GM19452 (cell line): ENCODE measurements around the gene HTR4.
A peak's percentile ranks its signal among the peaks of the same experiment; 100 is the strongest.
"Not testable (repeated sequence)": the region's sequence is repeated elsewhere in the genome, so short reads cannot be mapped to it uniquely, and the experiment has no call there.

Experiments used
- ATAC-seq: cut with Tn5 transposase; IDR thresholded peaks from one replicate; pipeline ENCODE4 v1.9.1; 2021; ENCODE audit not compliant: unreplicated experiment

Gene HTR4, protein sequence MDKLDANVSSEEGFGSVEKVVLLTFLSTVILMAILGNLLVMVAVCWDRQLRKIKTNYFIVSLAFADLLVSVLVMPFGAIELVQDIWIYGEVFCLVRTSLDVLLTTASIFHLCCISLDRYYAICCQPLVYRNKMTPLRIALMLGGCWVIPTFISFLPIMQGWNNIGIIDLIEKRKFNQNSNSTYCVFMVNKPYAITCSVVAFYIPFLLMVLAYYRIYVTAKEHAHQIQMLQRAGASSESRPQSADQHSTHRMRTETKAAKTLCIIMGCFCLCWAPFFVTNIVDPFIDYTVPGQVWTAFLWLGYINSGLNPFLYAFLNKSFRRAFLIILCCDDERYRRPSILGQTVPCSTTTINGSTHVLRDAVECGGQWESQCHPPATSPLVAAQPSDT

DNA sequence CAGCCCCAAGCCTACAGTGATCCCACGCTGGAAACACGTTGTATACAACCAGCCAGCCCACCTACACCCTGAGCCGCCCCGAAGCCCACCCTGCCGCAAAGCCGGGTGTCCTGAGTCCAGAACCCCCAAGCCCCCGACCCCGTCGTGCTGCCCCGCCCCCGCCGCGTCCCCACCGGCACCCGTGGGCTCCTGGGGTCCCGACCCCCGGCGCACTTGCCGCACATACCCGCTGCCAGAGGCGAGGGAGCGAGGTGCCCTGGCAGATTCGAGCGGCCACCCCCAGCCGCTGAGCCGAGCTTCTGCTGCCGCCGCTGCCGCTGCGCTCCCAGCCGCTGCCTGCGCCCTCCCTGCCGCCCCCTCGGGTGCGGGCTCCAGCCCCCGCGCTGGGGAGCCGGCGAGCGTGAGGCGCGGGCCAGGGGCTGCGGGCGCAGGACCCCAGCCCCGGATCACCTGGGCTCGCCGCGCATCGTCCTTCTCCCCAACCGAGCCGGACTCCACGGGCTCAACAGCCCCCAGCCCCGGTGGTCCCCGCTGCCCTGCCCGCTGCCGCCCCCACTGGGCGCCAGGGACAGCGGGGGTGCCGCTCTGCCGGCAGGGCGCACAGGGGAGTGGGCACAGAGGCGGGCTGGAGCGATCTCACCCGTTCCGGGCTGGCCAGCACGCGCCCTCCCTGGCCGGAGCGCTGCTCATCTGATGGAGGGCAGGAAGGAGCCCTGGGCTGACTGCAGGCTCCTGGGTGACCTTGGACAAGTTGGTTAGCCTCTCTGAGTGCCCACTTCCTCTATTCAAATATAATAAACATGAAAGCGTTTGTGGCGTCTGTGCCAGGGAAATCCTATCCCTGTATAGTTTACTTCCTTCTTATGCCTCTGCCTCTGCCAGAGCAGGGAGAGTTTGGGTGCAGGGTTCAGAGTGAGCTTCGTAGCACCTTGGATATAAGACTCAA is at the start of gene HTR4:
Gene HTR4 (minus strand): TSS at position 692 of the 946 bp plus-strand sequence. CDS start 17,513 bp downstream, outside the sequence.
- no peak for ATAC-seq

DNA sequence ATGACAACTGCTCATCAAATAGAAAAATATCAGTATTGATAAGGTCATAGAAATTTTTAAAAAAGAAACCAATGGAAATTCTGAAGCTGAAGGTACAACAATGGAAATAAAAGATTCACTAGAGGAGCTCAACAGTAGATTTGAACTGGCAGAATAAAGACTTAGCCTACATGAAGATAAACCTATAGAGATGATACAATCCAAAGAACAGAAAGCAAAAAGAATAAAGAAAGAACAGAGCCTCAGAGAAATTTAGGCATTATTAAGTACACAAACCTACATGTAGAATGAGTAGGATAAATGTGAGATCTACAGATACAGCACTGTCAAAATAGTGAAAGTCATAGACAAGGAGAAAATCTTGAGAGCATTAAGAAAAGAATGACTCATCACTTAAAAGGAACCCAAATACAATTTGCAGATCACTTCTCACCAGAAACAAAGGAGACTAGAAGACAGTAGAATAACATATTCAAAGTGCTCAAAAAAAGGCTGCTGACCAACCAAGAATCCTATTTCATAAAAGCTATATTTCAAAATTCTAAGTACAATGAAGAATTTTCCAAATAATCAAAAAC is 47.8 kb upstream of the HTR4 start:
- ATAC-seq: no peak

DNA sequence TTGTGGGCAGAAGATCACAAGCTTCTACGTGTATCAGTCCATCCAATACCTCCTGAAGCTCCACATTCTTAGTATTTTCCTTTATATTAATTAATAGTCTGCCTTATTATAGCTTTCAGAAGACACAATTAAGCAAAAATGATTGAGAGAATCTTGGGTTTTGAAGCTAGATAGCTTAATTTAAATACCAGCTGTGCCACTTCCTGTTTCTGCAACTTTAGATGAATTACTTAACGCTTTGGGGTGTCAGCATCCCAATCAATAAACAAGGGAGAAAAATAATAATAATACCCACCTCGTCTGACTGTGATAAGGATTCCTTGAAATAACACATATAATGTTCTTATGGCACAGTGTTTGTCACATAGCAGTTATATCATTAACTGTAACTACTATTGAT is 44.7 kb upstream of the HTR4 start:
- ATAC-seq: no peak

DNA sequence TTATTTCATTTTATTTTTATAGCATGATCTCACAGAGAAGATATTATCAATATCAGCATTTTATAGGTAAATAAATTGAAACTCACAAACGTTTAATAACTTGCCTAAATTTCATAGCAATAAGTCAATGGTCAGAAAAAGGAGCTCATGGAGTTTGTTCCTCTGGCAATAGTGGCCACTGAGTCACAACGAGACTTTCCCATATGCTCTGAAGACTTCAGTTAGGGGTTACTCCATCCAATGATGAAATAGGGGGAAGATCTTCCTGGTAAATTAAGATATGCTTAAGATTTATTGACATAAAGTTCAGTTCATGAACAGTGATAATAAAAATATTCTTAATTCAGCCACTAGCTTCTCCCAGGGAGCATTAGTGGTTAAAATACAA is 43.5 kb upstream of the HTR4 start:
- ATAC-seq: no peak

GRCh38 chr5:148697180-148697808 is 43.0 kb upstream of the HTR4 start:
- no peak for ATAC-seq

- no peak for ATAC-seq
These were observed 42.1 kb upstream of the HTR4 start for GRCh38 chr5:148696187-148697036.

GRCh38 chr5:148690945-148691344 is 36.6 kb upstream of the HTR4 start:
- no peak for ATAC-seq

DNA sequence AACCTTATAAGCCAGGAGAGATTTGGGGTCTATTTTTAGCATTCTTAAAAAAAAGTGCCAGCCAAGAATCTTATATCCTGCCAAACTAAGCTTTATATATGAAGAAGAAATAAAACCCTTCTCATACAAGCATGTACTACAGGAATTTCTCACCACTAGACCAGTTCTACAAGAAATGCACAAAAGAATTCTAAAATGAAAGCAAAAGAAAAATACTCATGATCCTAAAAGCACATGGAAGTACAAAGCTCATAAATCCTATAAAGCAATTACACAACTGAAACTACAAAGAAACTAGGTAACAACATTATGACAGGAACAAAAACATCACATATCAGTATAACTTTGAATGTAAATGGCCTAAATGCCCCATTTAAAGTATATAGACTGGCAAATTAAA is 34.5 kb upstream of the HTR4 start:
- ATAC-seq: no peak

DNA sequence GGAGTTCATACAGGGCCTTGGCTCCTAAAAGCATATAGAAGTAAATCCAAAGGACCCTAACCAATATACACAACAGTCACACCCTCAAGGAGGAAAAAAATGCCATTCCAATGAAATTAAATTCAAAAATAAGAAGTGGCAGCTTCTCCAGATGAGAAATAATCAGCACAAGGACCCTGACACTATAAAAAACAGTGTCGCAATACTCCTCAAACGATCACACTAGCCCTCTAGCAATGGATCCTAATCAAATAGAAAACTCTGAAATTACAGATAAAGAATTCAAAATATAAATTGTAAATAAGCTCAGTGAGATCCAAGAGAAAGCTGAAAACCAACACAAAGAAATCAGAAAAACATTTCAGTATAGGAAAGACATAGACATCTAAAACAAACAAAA is 33.5 kb upstream of the HTR4 start:
- ATAC-seq: no peak

- peak; percentile 93 for ATAC-seq
These were observed 33.1 kb upstream of the HTR4 start for GRCh38 chr5:148687427-148687826.

DNA sequence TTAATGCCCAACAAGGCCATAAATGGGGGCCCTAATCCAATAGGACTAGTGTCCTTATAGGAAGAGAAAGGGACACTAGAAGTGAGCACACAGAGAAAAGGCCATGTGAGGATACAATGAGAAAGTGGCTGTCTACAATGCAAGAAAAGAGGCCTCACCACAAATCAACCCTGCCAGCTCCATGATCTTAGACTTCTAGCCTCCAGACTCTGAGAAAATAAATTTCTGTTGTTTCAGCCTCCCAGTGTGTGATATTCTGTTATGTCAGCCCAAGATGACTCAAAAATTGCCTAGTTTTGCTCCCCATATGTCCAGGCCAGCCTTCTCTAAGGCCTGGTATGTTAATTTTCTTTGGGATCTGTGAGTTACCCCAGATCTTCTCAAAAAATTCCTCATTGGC is 32.3 kb upstream of the HTR4 start:
- ATAC-seq: no peak

DNA sequence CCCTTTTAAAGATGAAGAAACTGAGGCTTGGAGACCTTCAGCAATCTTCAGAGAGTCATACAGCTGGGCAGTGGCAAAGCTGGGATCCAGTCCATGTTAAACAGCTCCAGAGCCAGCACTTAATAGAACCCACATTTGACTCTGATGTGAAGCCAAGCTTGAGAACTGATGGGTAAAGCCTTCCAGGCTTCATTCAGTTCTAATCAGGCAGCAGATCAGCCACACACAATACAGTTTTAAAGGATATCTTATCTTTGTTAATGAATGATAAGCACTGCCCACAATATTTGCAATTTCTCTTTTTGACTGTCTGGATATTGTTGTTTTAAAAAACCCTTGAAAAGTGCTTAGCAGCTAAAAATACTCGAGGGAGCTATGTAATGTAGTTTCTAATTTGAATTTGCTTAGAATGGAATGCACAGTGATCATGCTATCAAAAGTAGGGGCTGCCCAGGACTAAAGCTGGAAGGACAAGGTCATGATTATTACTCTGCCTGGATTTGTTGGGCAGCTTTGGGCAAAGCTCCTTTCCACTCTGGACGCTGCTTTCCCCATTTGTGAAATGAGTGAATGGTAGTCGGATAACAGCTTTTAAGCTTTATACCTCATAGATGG is 31.3 kb upstream of the HTR4 start:
- ATAC-seq: no peak

- ATAC-seq: no peak
These were observed 30.2 kb upstream of the HTR4 start for GRCh38 chr5:148684528-148684927.

GRCh38 chr5:148683651-148684050 is 29.3 kb upstream of the HTR4 start:
- ATAC-seq: no peak

- no peak for ATAC-seq
These were observed 28.0 kb upstream of the HTR4 start for GRCh38 chr5:148682058-148683026.

GRCh38 chr5:148681157-148682057 is 27.1 kb upstream of the HTR4 start:
- ATAC-seq: no peak

DNA sequence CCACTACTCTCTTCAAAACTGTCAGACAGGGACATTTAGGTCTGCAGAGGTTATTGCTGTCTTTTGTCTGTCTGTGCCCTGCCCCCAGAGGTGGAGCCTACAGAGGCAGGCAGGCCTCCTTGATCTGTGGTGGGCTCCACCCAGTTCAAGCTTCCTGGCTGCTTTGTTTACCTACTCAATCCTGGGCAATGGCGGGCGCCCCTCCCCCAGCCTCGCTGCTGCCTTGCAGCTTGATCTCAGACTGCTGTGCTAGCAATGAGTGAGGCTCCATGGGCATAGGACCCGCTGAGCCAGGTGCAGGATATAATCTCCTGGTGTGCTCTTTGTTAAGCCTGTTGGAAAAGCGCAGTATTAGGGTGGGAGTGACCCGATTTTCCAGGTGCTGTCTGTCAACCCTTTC is 19.4 kb upstream of the HTR4 start:
- ATAC-seq: not testable (repeated sequence)

DNA sequence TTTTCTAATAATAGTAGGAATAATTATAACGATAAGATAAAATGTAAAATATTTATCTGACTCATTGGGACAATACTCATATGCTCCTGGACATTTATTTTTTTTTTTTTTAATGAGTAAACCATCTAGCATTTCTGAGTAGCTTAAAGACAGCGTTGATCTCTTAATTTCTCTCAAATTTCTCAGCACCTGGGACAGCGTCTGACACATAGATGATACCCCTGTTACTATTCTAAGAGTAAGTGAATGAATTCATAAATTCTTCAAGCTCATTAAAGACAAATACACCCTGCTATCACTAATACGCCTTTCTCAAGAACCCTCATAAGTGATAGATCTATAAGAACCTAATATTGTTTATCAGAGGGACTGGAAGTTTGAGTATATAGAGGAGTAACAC is 12.0 kb upstream of the HTR4 start:
- no peak for ATAC-seq
